AG08395 (cell line): Measurements from ENCODE around the gene EN2.

Source experiments
- DNase-seq: peaks from one replicate; pipeline ENCODE4 v3.0.0; 2012; ENCODE audit warnings: mixed read lengths, low spot score

EN2 gene

GRCh38 chr7:155486783-155487508 is 29.0 kb downstream of the EN2 start:
- no peak for DNase-seq

GRCh38 chr7:155487509-155488482 is 29.9 kb downstream of the EN2 start:
- no peak for DNase-seq

- DNase-seq, result no peak
Measured at GRCh38 chr7:155488483-155489127, 30.7 kb downstream of the EN2 start.

- DNase-seq, result no peak
Measured at GRCh38 chr7:155489158-155489840, 31.4 kb downstream of the EN2 start.

GRCh38 chr7:155489862-155490696 is 32.1 kb downstream of the EN2 start:
- peak; percentile 38 for DNase-seq

- peak; percentile 65 for DNase-seq
Measured at GRCh38 chr7:155490697-155491628, 33.0 kb downstream of the EN2 start.

GRCh38 chr7:155491812-155492211 is 33.9 kb downstream of the EN2 start:
- no peak for DNase-seq

GRCh38 chr7:155493744-155494538 is 36.0 kb downstream of the EN2 start:
- no peak for DNase-seq

- DNase-seq, result no peak
Measured at GRCh38 chr7:155494551-155494950, 36.6 kb downstream of the EN2 start.

GRCh38 chr7:155495440-155496248 is 37.7 kb downstream of the EN2 start:
- no peak for DNase-seq

GRCh38 chr7:155496267-155497005 is 38.5 kb downstream of the EN2 start:
- no peak for DNase-seq

- DNase-seq, result no peak
Measured at GRCh38 chr7:155497149-155497901, 39.4 kb downstream of the EN2 start.

- DNase-seq, result no peak
Measured at GRCh38 chr7:155505422-155505793, 47.5 kb downstream of the EN2 start.

- DNase-seq, result no peak
Measured at GRCh38 chr7:155506854-155507337, 49.0 kb downstream of the EN2 start.

- DNase-seq, result no peak
Measured at GRCh38 chr7:155507576-155507975, 49.6 kb downstream of the EN2 start.
